Keratinocyte (primary cell): ENCODE data around the gene MDH1.

ENCODE experiments used
- EZH2 ChIP-seq: IDR thresholded peaks from one replicate; pipeline ENCODE4 v1.6.1; 2012; ENCODE audit warnings: inconsistent platforms, mild to moderate bottlenecking, low read length, moderate library complexity
- TF ChIP-seq, protein P1 (sequence below), 3 experiments: IDR thresholded peaks in 1 of 3; conservative IDR thresholded peaks in 1 of 3; optimal IDR thresholded peaks in 1 of 3; 2 replicates in 2 of 3; 3 replicates in 1 of 3; pipeline versions ENCODE3 to v1.5.1; 2011; ENCODE audit warnings: low read length in 3 of 3, mild to moderate bottlenecking in 3 of 3, moderate library complexity in 2 of 3, control low read depth in 1 of 3, inconsistent platforms in 1 of 3; ENCODE audit not compliant: insufficient read depth in 2 of 3; ENCODE audit errors: extremely low read depth in 1 of 3

DNA sequence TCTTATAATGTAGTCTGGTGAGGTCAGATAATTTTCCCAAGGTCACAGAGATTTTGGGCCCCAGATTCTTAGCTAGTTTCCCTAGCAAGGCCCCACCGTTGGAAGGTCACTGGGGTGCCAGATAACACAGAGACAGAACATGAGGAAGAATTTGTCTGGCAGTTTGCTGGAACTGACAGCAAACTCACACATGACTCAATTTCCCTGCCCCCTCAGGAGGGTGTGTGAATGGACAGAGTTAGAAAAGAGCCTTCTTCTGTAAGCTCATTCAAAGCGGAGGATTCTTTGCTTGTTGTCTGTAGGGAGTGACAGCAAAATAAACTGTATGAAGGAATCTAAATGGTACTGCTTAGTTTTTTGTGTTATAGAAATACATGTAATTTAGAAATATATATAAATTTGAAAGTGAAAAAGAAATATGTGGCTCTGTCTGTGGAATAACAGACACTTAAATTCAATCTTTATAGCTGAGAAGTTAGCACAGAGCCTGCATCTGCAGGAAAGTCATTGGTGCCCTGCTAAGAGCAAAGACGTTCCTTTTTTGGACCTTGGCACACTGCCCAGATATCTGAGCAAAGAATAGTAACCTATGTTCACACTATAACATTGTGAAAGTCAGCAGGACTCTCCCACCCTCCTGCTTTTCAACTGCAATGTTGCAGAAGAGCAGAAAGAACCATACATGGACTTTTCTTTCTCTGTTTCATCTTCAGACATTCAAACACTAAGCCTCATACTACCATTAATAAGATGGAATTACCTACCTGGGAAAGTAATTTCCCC, 2.1 kb downstream of the MDH1 start:
- TF ChIP-seq EZH2: no peak
- TF ChIP-seq, protein P1, sequence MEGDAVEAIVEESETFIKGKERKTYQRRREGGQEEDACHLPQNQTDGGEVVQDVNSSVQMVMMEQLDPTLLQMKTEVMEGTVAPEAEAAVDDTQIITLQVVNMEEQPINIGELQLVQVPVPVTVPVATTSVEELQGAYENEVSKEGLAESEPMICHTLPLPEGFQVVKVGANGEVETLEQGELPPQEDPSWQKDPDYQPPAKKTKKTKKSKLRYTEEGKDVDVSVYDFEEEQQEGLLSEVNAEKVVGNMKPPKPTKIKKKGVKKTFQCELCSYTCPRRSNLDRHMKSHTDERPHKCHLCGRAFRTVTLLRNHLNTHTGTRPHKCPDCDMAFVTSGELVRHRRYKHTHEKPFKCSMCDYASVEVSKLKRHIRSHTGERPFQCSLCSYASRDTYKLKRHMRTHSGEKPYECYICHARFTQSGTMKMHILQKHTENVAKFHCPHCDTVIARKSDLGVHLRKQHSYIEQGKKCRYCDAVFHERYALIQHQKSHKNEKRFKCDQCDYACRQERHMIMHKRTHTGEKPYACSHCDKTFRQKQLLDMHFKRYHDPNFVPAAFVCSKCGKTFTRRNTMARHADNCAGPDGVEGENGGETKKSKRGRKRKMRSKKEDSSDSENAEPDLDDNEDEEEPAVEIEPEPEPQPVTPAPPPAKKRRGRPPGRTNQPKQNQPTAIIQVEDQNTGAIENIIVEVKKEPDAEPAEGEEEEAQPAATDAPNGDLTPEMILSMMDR (optimal IDR thresholded peaks at IDR 0.05 in 1 of 3, IDR thresholded peaks at IDR 0.05 in 1 of 3, conservative IDR thresholded peaks at IDR 0.05 in 1 of 3; ENCODE audit: extremely low read depth in 1 of 3, insufficient read depth in 2 of 3, low read length in 3 of 3): no peak
